Epithelial cell of proximal tubule (primary cell): ENCODE data around the gene FUBP3. TPM values are rescaled to one million over a fixed set of nuclear protein-coding genes. Genes with fewer than 3 reads are reported as not detected.

Source experiments
- DNase-seq: peaks from one replicate; pipeline ENCODE4 v3.0.0-alpha.2; 2011; ENCODE audit warnings: low read depth
- H3K4me3 ChIP-seq: 2 replicates; pipeline ENCODE4 v1.5.1; 2011; ENCODE audit warnings: low read depth, mild to moderate bottlenecking, low read length
- total RNA-seq: library from RNA; depleted of rRNA; stranded (reverse); fragments of >200 nt; gene quantifications from 2 replicates; pipeline ENCODE4 v1.2.3, GENCODE V29; 2015
- TF ChIP-seq, protein P1 (sequence below): conservative IDR thresholded peaks from 2 replicates; pipeline ENCODE4 v1.5.1; 2012; ENCODE audit warnings: low read depth, mild to moderate bottlenecking, low read length

Gene FUBP3
- total RNA-seq, 1 donor from 2014 or later: 22.7 TPM

DNA sequence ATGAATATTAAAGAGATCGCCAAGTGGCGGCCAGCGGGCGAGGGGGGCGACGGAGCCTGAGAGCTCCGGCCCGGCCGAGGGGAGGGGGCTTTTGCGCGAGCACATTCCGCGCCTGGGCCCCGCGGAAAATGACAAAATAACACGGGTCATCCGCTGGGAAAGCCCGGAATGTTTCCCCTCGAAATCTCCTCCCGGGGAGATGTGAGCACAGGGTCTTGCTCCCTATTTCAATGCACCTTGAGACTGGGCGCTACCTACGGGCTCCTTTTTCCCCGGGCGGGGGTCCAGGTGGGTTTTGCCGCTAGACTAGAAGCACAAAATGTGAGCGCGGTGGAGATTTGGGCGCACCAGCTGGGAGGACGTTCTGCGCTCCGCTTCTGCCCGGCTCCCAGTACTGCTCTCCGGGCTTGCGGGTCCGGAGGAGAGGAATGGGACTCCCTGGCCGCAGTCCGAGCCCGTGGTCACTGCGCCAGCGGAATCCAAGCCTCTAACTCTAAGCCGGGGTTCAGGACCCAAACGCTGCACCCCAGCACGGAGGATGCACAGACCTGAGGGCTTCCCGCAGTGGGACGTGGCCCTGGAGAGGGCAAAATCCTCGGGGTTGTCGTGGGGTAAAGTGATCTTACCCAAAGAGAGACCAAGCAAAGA lies 82.2 kb downstream of the FUBP3 start:
- no peak overlapping the region for H3K4me3 ChIP-seq
- DNase-seq: no peak
- TF ChIP-seq, protein P1, sequence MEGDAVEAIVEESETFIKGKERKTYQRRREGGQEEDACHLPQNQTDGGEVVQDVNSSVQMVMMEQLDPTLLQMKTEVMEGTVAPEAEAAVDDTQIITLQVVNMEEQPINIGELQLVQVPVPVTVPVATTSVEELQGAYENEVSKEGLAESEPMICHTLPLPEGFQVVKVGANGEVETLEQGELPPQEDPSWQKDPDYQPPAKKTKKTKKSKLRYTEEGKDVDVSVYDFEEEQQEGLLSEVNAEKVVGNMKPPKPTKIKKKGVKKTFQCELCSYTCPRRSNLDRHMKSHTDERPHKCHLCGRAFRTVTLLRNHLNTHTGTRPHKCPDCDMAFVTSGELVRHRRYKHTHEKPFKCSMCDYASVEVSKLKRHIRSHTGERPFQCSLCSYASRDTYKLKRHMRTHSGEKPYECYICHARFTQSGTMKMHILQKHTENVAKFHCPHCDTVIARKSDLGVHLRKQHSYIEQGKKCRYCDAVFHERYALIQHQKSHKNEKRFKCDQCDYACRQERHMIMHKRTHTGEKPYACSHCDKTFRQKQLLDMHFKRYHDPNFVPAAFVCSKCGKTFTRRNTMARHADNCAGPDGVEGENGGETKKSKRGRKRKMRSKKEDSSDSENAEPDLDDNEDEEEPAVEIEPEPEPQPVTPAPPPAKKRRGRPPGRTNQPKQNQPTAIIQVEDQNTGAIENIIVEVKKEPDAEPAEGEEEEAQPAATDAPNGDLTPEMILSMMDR: no peak

DNA sequence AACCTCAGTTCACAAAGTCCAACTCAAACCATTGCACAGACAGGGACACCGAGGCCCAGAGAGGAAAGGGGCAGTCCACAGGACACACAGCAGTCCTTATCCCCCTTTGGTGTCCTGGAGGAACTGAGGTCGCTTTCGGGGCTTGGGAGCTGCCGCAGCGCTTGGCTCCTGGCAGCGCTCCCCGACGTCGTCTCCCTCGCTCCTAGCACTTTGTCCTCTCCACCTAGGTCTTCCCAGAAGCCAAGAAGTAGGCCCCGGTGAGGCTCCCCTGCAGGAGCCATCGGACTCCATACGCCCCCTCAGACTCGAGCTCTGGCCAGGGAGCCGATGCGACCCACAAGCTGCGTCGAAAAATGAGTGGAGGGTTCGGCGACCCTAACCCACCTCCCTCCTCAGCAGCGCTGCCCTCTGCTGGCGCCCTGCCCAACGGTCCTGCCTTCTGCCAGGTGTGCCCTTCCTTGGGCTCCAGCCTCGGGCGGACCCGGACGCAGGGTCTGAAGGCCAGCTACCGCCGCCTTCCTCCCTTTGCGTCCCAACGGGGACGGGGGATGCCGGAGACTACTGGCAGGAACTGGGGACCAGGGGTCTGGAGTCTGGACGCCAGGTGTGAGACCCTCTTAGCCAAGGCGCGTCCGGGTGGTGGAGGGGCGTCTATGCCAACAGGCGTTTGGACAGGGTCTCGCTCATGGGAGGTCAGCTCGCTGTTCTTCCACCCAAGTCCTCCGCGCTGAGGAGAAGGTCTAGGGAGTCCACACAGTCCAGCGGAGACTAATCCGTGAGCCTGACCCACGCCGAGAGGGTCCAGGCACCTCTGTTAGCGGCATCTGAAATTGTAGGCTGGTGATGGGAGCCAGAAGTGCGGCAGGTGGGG lies 83.0 kb downstream of the FUBP3 start:
- no peak for DNase-seq
- TF ChIP-seq, protein P1: no peak

GRCh38 chr9:130662970-130663257 lies 83.5 kb downstream of the FUBP3 start:
- no peak overlapping the region for H3K4me3 ChIP-seq
- DNase-seq: no peak
- TF ChIP-seq, protein P1: no peak

More for the DNA sequence above, 83.0 kb downstream of the FUBP3 start:
- H3K4me3 ChIP-seq: no peak overlapping the region

DNA sequence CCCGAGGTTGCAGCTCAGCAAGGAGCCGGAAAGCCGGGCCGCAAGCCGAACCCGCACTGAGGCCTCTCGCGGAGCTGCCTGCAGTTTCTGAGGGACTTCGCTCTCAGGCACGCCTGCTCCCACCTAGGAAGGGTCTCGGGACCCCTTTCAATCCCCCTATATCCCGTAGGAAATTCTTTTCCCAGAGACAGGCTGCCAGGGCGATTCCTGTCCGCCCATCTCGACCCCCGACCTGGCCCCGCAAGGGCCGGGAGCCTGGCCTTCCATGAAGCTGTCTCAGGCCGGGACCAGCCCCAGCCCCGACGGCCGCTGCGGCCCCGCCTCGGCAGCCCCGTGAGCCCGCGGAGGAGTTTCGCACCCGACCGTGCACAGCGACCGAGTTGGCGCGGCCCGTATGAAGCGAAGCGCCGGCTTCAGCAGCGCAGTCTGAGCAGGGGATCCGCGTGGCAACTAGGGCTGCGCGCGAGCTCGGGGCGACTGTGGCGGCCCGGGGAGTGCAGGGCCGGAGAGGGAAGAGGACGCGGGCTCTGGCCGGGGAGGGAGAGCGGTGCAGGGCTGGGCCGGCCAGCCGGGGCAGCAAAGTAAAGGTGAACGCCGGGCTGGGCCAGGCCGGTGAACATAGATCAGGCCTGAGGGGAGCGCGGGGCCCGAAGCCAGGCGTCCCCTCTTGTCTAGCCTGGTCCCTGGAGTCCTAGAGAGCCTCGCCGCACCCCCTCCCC lies 84.0 kb downstream of the FUBP3 start:
- no peak overlapping the region for H3K4me3 ChIP-seq
- TF ChIP-seq, protein P1: no peak
- DNase-seq: no peak

DNA sequence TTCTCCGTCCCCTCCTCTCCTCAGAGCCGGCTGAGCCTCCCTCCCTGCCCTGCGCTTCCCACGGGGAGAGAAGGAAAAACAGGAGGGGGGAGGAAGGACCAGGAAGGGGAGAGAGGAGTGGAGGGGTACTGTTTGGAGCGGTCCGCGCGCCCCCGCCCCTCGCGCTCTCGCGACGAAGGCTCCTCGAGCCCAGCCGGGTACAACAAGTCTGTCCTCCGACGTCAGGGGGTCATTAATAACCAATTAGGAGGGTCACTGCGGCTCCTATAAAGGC lies 84.5 kb downstream of the FUBP3 start:
- DNase-seq: no peak
- H3K4me3 ChIP-seq: no peak overlapping the region
- TF ChIP-seq, protein P1: no peak

GRCh38 chr9:130664251-130665028 lies 85.1 kb downstream of the FUBP3 start, which contains the start of gene PRDM12:
Gene PRDM12 (plus strand): TSS chr9:130664594. CDS start chr9:130664654, 60 bp downstream.
- TF ChIP-seq, protein P1: no peak
- no peak within 1 kb of the TSS for H3K4me3 ChIP-seq
- no peak for DNase-seq
